Activated CD8-positive, alpha-beta T cell treated with anti-CD3 and anti-CD28 coated beads for 36 hours (primary cell): ENCODE results near the gene GNAL. TPM values are rescaled to one million over a fixed set of nuclear protein-coding genes. Genes with fewer than 3 reads are reported as not detected.

Experiments
- ATAC-seq: fragments of 200-7000 bp; cut with Tn5 transposase; one replicate; pipeline ENCODE4 v1.10.0; 2021; ENCODE audit warnings: mild to moderate bottlenecking, moderate library complexity
- CTCF ChIA-PET: fragments of 350-600 bp; sonication (Branson Sonifier 250); formaldehyde crosslinking; loops from one replicate; lab custom pipeline; 2021; ENCODE audit warnings: antibody characterized with exemption; lab: Charles Lee
- POLR2A ChIA-PET: fragments of 350-600 bp; sonication (Branson Sonifier 250); formaldehyde crosslinking; loops from one replicate; lab custom pipeline; 2021; ENCODE audit warnings: antibody characterized with exemption; lab: Charles Lee
- DNase-seq: peaks from one replicate; pipeline ENCODE4 v3.0.0-alpha.2; 2020
- H3K27ac Mint-ChIP-seq: one replicate; pipeline ENCODE4 v1.8.0; 2021; ENCODE audit warnings: mild to moderate bottlenecking, mixed read lengths
- H3K27me3 Mint-ChIP-seq: one replicate; pipeline ENCODE4 v1.8.0; 2021; ENCODE audit warnings: mixed read lengths
- H3K36me3 Mint-ChIP-seq: one replicate; pipeline ENCODE4 v1.8.0; 2021; ENCODE audit warnings: low read depth, mixed read lengths
- H3K4me1 Mint-ChIP-seq: one replicate; pipeline ENCODE4 v1.8.0; 2021; ENCODE audit warnings: low read depth, mixed read lengths
- H3K4me3 Mint-ChIP-seq: one replicate; pipeline ENCODE4 v1.8.0; 2021; ENCODE audit warnings: mild to moderate bottlenecking, moderate library complexity, mixed read lengths
- H3K9me3 Mint-ChIP-seq: one replicate; pipeline ENCODE4 v1.8.0; 2021; ENCODE audit warnings: mixed read lengths
- CTCF ChIP-seq: fragments of 200-600 bp; IDR thresholded peaks from one replicate; pipeline ENCODE4 v1.8.0; 2022; ENCODE audit warnings: antibody characterized with exemption, mild to moderate bottlenecking
- intact Hi-C: fragments of 100-400 bp; cut with micrococcal nuclease; formaldehyde crosslinking; loops from one replicate; pipeline ENCODE4 v1.10.0; 2022
- total RNA-seq, 2 experiments: library from RNA; stranded (reverse); gene quantifications; one replicate each; pipeline ENCODE4 v1.2.3, GENCODE V29; 2021

Gene GNAL
- total RNA-seq, 2 experiments from 2014 or later, result 0.11 TPM; not detected in 1

- H3K9me3 Mint-ChIP-seq, result no peaks in the 10 kb centered on the region
- no peak overlapping the region for H3K4me3 Mint-ChIP-seq
- ChIA-PET POLR2A (interaction anchor here (0.6 kb wide), 1 partner anchor 190 kb away, joined by 3 read pairs; no protein-coding TSS in a partner anchor), CTCF (interaction anchor here (1.0 kb wide), 1 partner anchor 129 kb away, joined by 4 read pairs; no protein-coding TSS in a partner anchor)
- TF ChIP-seq CTCF, result no peak
- peaks cover under 1% of the 10 kb centered on the region for H3K27me3 Mint-ChIP-seq
- no peak overlapping the region for H3K27ac Mint-ChIP-seq
- intact Hi-C loops, result no loop called here
- H3K4me1 Mint-ChIP-seq, result peaks cover 11% of the 10 kb centered on the region
- ATAC-seq (no peak), DNase-seq (no peak)
- no peaks in the 10 kb centered on the region for H3K36me3 Mint-ChIP-seq
These were observed 172.7 kb downstream of the GNAL start for GRCh38 chr18:11861583-11862288.

- ATAC-seq (no peak), DNase-seq (no peak)
- CTCF ChIA-PET, result interaction anchor here (1.0 kb wide), 1 partner anchor 130 kb away, joined by 4 read pairs; no protein-coding TSS in a partner anchor
- Mint-ChIP-seq H3K27ac (no peak overlapping the region), H3K9me3 (no peaks in the 10 kb centered on the region), H3K4me1 (peaks cover 11% of the 10 kb centered on the region), H3K27me3 (peaks cover 2% of the 10 kb centered on the region), H3K36me3 (no peaks in the 10 kb centered on the region), H3K4me3 (no peak overlapping the region)
- intact Hi-C loops, result no loop called here
- POLR2A ChIA-PET, result interaction anchor here (0.6 to 0.7 kb wide), 2 partner anchors 62 to 189 kb away, joined by 3 to 4 read pairs; no protein-coding TSS in a partner anchor
- TF ChIP-seq CTCF, result no peak
These were observed 173.5 kb downstream of the GNAL start for GRCh38 chr18:11862468-11863137.

GRCh38 chr18:11864471-11864870, 175.4 kb downstream of the GNAL start:
- peaks cover 5% of the 10 kb centered on the region for H3K27me3 Mint-ChIP-seq
- H3K36me3 Mint-ChIP-seq, result no peaks in the 10 kb centered on the region
- ATAC-seq (no peak), DNase-seq (no peak)
- no peak for TF ChIP-seq CTCF
- no peaks in the 10 kb centered on the region for H3K9me3 Mint-ChIP-seq
- CTCF ChIA-PET, result no interaction called here
- intact Hi-C loops, result no loop called here
- no peak overlapping the region for H3K27ac Mint-ChIP-seq
- no peak overlapping the region for H3K4me3 Mint-ChIP-seq
- H3K4me1 Mint-ChIP-seq, result peaks cover 7% of the 10 kb centered on the region
- POLR2A ChIA-PET, result interaction anchor here (0.6 to 1.0 kb wide), 2 partner anchors 22 to 480 kb away, joined by 3 read pairs; no protein-coding TSS in a partner anchor

GRCh38 chr18:11865071-11865470, 176.0 kb downstream of the GNAL start:
- no peaks in the 10 kb centered on the region for H3K36me3 Mint-ChIP-seq
- H3K4me1 Mint-ChIP-seq, result peaks cover 3% of the 10 kb centered on the region
- H3K27me3 Mint-ChIP-seq, result peaks cover 5% of the 10 kb centered on the region
- no peaks in the 10 kb centered on the region for H3K9me3 Mint-ChIP-seq
- no peak overlapping the region for H3K4me3 Mint-ChIP-seq
- no peak overlapping the region for H3K27ac Mint-ChIP-seq
- no peak for DNase-seq
- TF ChIP-seq CTCF, result no peak
- ChIA-PET POLR2A (interaction anchor here (0.6 to 1.0 kb wide), 2 partner anchors 21 to 479 kb away, joined by 3 read pairs; no protein-coding TSS in a partner anchor), CTCF (no interaction called here)
- ATAC-seq, result no peak
- intact Hi-C loops, result no loop called here
